Peyer's patch (tissue), 4 donors: ENCODE measurements around the gene ACAP1. TPM values are rescaled to one million over a fixed set of nuclear protein-coding genes. Genes with fewer than 3 reads are reported as not detected.

Source experiments
- DNase-seq, 3 donors: peaks; one replicate each; pipeline ENCODE4 v3.0.0-alpha.2; 2017 to 2019
- H3K27ac ChIP-seq, 4 donors: fragments of 200-600 bp; sonication (generic); one replicate each; pipeline ENCODE4 v1.5.1; 2016 to 2019
- H3K27me3 ChIP-seq, 2 donors: fragments of 200-600 bp; sonication (generic); one replicate each; pipeline ENCODE4 v1.5.1; 2019
- H3K36me3 ChIP-seq, 3 donors: fragments of 200-600 bp; sonication (generic); one replicate each; pipeline ENCODE4 v1.5.1; 2016 to 2019
- H3K4me1 ChIP-seq, 4 donors: fragments of 200-600 bp; sonication (generic); one replicate each; pipeline ENCODE4 v1.5.1; 2016 to 2019
- H3K4me3 ChIP-seq, 4 donors: fragments of 200-600 bp; sonication (generic); 1 replicate in 3 of 4; 2 replicates in 1 of 4; pipeline ENCODE4 v1.5.1; 2016 to 2019; ENCODE audit warnings: mild to moderate bottlenecking in 1 of 4
- H3K9me3 ChIP-seq, 4 donors: fragments of 200-600 bp; sonication (generic); one replicate each; pipeline ENCODE4 v1.5.1; 2016 to 2019; ENCODE audit warnings: mild to moderate bottlenecking in 1 of 4
- CTCF ChIP-seq, 6 experiments: fragments of 450-650 bp in 4 of 6; fragments of 200-600 bp in 2 of 6; sonication (generic) in 1 of 6; IDR thresholded peaks; one replicate each; pipeline ENCODE4 v1.5.1; 2017 to 2019; ENCODE audit warnings: antibody characterized with exemption in 6 of 6, mild to moderate bottlenecking in 3 of 6, moderate library complexity in 1 of 6
- POLR2A ChIP-seq, 2 donors: fragments of 450-650 bp; IDR thresholded peaks; one replicate each; pipeline ENCODE4 v1.5.1; 2017; ENCODE audit warnings: antibody characterized with exemption in 2 of 2, mild to moderate bottlenecking in 2 of 2, moderate library complexity in 2 of 2
- total RNA-seq, 4 donors: library from RNA; depleted of rRNA; stranded (reverse); fragments of >200 nt; gene quantifications; one replicate each; pipeline ENCODE4 v1.1.0, GENCODE V29; 2016

Gene ACAP1
- total RNA-seq, 4 donors from 2014 or later: 15.6 to 696 (median 24.0) TPM

GRCh38 chr17:7318121-7318860, 18.0 kb upstream of the ACAP1 start:
- H3K4me1 ChIP-seq: peaks cover 0 to 18% (median 9%) of the 10 kb centered on the region in 4 donors
- H3K9me3 ChIP-seq: no peaks in the 10 kb centered on the region
- no peak for DNase-seq
- no peaks in the 10 kb centered on the region for H3K27me3 ChIP-seq
- H3K4me3 ChIP-seq: no peak overlapping the region
- H3K36me3 ChIP-seq: peaks cover 0 to 61% (median 0%) of the 10 kb centered on the region in 3 donors
- TF ChIP-seq CTCF (IDR thresholded peaks at IDR 0.05): no peak
- no peak overlapping the region for H3K27ac ChIP-seq

GRCh38 chr17:7321466-7321865, 14.9 kb upstream of the ACAP1 start:
- Histone ChIP-seq H3K36me3 (peaks cover 0 to 75% (median 0%) of the 10 kb centered on the region in 3 donors), H3K4me1 (no peaks in the 10 kb centered on the region), H3K27ac (no peak overlapping the region), H3K27me3 (no peaks in the 10 kb centered on the region), H3K4me3 (no peak overlapping the region), H3K9me3 (no peaks in the 10 kb centered on the region)
- TF ChIP-seq CTCF (IDR thresholded peaks at IDR 0.05): no peak
- no peak for TF ChIP-seq POLR2A (IDR thresholded peaks at IDR 0.05)
- DNase-seq: no peak

- no peak for TF ChIP-seq POLR2A (IDR thresholded peaks at IDR 0.05)
- TF ChIP-seq CTCF (IDR thresholded peaks at IDR 0.05): no peak
- Histone ChIP-seq H3K4me1 (peaks cover 0 to under 1% (median 0%) of the 10 kb centered on the region in 4 donors), H3K27me3 (no peaks in the 10 kb centered on the region), H3K36me3 (peaks cover 0 to 71% (median 0%) of the 10 kb centered on the region in 3 donors), H3K27ac (no peak overlapping the region), H3K4me3 (no peak overlapping the region), H3K9me3 (no peaks in the 10 kb centered on the region)
- DNase-seq: no peak
These were observed 13.7 kb upstream of the ACAP1 start for GRCh38 chr17:7322520-7323194.

GRCh38 chr17:7323731-7324437, 12.4 kb upstream of the ACAP1 start:
- Histone ChIP-seq H3K27me3 (no peaks in the 10 kb centered on the region), H3K27ac (no peak overlapping the region), H3K4me3 (no peak overlapping the region), H3K36me3 (peaks cover 0 to 59% (median 0%) of the 10 kb centered on the region in 3 donors), H3K4me1 (peaks cover 0 to 11% (median 3%) of the 10 kb centered on the region in 4 donors), H3K9me3 (no peaks in the 10 kb centered on the region)
- DNase-seq: peak; percentile 68 to 85 (median 76)
- TF ChIP-seq POLR2A (IDR thresholded peaks at IDR 0.05): no peak
- TF ChIP-seq CTCF (IDR thresholded peaks at IDR 0.05): peak; percentile 74 to 94 (median 78)

GRCh38 chr17:7324438-7324779, 11.9 kb upstream of the ACAP1 start:
- Histone ChIP-seq H3K9me3 (no peaks in the 10 kb centered on the region), H3K4me3 (no peak overlapping the region), H3K27me3 (no peaks in the 10 kb centered on the region), H3K36me3 (peaks cover 0 to 58% (median 0%) of the 10 kb centered on the region in 3 donors), H3K27ac (no peak overlapping the region), H3K4me1 (peaks cover 0 to 11% (median 3%) of the 10 kb centered on the region in 4 donors)
- no peak for TF ChIP-seq POLR2A (IDR thresholded peaks at IDR 0.05)
- TF ChIP-seq CTCF (IDR thresholded peaks at IDR 0.05): no peak
- no peak for DNase-seq
